GM12874 (cell line): ENCODE measurements around the gene SNRPD3.

ENCODE experiments used
- CTCF ChIP-seq: IDR thresholded peaks from 2 replicates; pipeline ENCODE4 v1.5.1; 2011; ENCODE audit warnings: low read depth, mild to moderate bottlenecking, control low read depth, low read length, moderate library complexity; ENCODE audit not compliant: insufficient read depth

Gene SNRPD3

GRCh38 chr22:24550902-24551435 lies 4.8 kb upstream of the SNRPD3 start:
- TF ChIP-seq CTCF: no peak

GRCh38 chr22:24553597-24554312 lies 2.0 kb upstream of the SNRPD3 start:
- TF ChIP-seq CTCF: no peak

GRCh38 chr22:24554313-24555164 lies 1.3 kb upstream of the SNRPD3 start, which contains the start of gene GUCD1:
Gene GUCD1 (minus strand): TSS chr22:24555138. CDS start chr22:24554991, 147 bp downstream.
- no peak for TF ChIP-seq CTCF

GRCh38 chr22:24559471-24559870 lies 3.7 kb downstream of the SNRPD3 start:
- TF ChIP-seq CTCF: no peak

GRCh38 chr22:24563246-24563645 lies 7.4 kb downstream of the SNRPD3 start:
- TF ChIP-seq CTCF: no peak

GRCh38 chr22:24564376-24565058 lies 8.7 kb downstream of the SNRPD3 start:
- no peak for TF ChIP-seq CTCF

- TF ChIP-seq CTCF: no peak
Measured at GRCh38 chr22:24565077-24565476, 9.3 kb downstream of the SNRPD3 start.
